HepG2 (cell line): Measurements from ENCODE around the gene SLC27A1. TPM values are rescaled to one million over a fixed set of nuclear protein-coding genes. Genes with fewer than 3 reads are reported as not detected.
A peak's percentile ranks its signal among the peaks of the same experiment; 100 is the strongest.

Experiments
- AHDC1 ChIP-seq: sonication (generic); formaldehyde crosslinking; IDR thresholded peaks from 2 replicates; pipeline ENCODE4 v1.5.1; 2020; ENCODE audit warnings: mild to moderate bottlenecking, missing genetic modification reagents, borderline replicate concordance
- CREBL2 ChIP-seq: sonication (generic); formaldehyde crosslinking; IDR thresholded peaks from 2 replicates; pipeline ENCODE4 v1.8.1; 2023; ENCODE audit warnings: missing genetic modification reagents, mild to moderate bottlenecking, borderline replicate concordance
- ELF3 ChIP-seq: IDR thresholded peaks from 2 replicates; pipeline ENCODE4 v1.6.1; 2016; ENCODE audit warnings: missing genetic modification reagents, missing compliant biosample characterization
- LCORL ChIP-seq, 2 experiments: fragments of 450-650 bp in 1 of 2; sonication (generic) in 1 of 2; formaldehyde crosslinking in 1 of 2; IDR thresholded peaks; 2 replicates each; pipeline versions ENCODE4 v1.5.0 to v1.6.1; 2017 to 2020; ENCODE audit warnings: antibody characterized with exemption in 1 of 2, missing genetic modification reagents in 1 of 2
- MEF2D ChIP-seq: sonication (generic); formaldehyde crosslinking; IDR thresholded peaks from 2 replicates; pipeline ENCODE4 v1.5.1; 2020; ENCODE audit warnings: mild to moderate bottlenecking, missing genetic modification reagents
- PITX1 ChIP-seq: sonication (generic); formaldehyde crosslinking; IDR thresholded peaks from 2 replicates; pipeline ENCODE4 v1.5.1; 2020; ENCODE audit warnings: mild to moderate bottlenecking, missing genetic modification reagents
- RELA ChIP-seq: sonication (generic); formaldehyde crosslinking; IDR thresholded peaks from 2 replicates; pipeline ENCODE4 v1.4.0; 2020; ENCODE audit warnings: missing genetic modification reagents
- SNAPC5 ChIP-seq: sonication (generic); formaldehyde crosslinking; IDR thresholded peaks from 2 replicates; pipeline ENCODE4 v1.8.1; 2023; ENCODE audit warnings: mild to moderate bottlenecking, missing genetic modification reagents, borderline replicate concordance
- SRSF9 ChIP-seq: fragments of 200-400 bp; formaldehyde crosslinking; IDR thresholded peaks from 2 replicates; pipeline ENCODE4 v1.6.1; 2018; ENCODE audit warnings: borderline replicate concordance, mild to moderate bottlenecking, low read depth, low read length; ENCODE audit not compliant: insufficient read depth, poor library complexity, severe bottlenecking
- TCF12 ChIP-seq, 2 experiments: fragments of 450-650 bp in 1 of 2; sonication (generic) in 1 of 2; formaldehyde crosslinking in 1 of 2; IDR thresholded peaks; 2 replicates each; pipeline versions ENCODE4 v1.6.1 to v1.8.0; 2017 to 2022; ENCODE audit warnings: antibody characterized with exemption in 1 of 2, mild to moderate bottlenecking in 1 of 2, missing genetic modification reagents in 1 of 2, moderate library complexity in 1 of 2
- ZFAT ChIP-seq: sonication (generic); formaldehyde crosslinking; conservative IDR thresholded peaks from 2 replicates; pipeline ENCODE4 v1.8.1; 2023; ENCODE audit warnings: missing genetic modification reagents, inconsistent platforms
- ZFP41 ChIP-seq: sonication (generic); formaldehyde crosslinking; IDR thresholded peaks from 2 replicates; pipeline ENCODE4 v1.4.0; 2020; ENCODE audit warnings: mild to moderate bottlenecking, missing genetic modification reagents, borderline replicate concordance
- ZNF547 ChIP-seq: sonication (generic); formaldehyde crosslinking; IDR thresholded peaks from 2 replicates; pipeline ENCODE4 v1.5.1; 2020; ENCODE audit warnings: mild to moderate bottlenecking, missing genetic modification reagents
- ZNF549 ChIP-seq: sonication (generic); formaldehyde crosslinking; IDR thresholded peaks from 2 replicates; pipeline ENCODE4 v1.5.0; 2020; ENCODE audit warnings: missing genetic modification reagents
- ZNF605 ChIP-seq: sonication (generic); formaldehyde crosslinking; IDR thresholded peaks from 2 replicates; pipeline ENCODE4 v1.8.0; 2022; ENCODE audit warnings: mild to moderate bottlenecking, missing genetic modification reagents
- ZNF788 ChIP-seq: sonication (generic); formaldehyde crosslinking; IDR thresholded peaks from 2 replicates; pipeline ENCODE4 v1.5.0; 2020; ENCODE audit warnings: mild to moderate bottlenecking, missing genetic modification reagents, borderline replicate concordance
- polyA plus RNA-seq, 8 experiments: library from polyadenylated mRNA; depleted of rRNA in 3 of 8; stranded (reverse) in 7 of 8; unstranded in 1 of 8; fragments of >200 nt; fragmentation: Illumina TruSeq in 4 of 8; extraction: Trizol in 4 of 8; gene quantifications; 2 replicates each; pipeline versions ENCODE4 v1.2.1 to v1.2.3, GENCODE V29; 2011 to 2016; ENCODE audit warnings: low read depth in 4 of 8, missing spikeins in 1 of 8, mixed read lengths in 1 of 8; ENCODE audit not compliant: insufficient read depth in 1 of 8
- total RNA-seq, 5 experiments: library from RNA; depleted of rRNA; stranded (reverse); fragments of >200 nt; fragmentation: Illumina TruSeq; extraction: Trizol; gene quantifications; 2 replicates each; pipeline ENCODE4 v1.2.3, GENCODE V29; 2016; ENCODE audit warnings: low read depth in 1 of 5
- TF ChIP-seq, protein P1 (sequence below): sonication (generic); formaldehyde crosslinking; IDR thresholded peaks from 2 replicates; pipeline ENCODE4 v1.5.0; 2020; ENCODE audit warnings: missing genetic modification reagents, mild to moderate bottlenecking, borderline replicate concordance
- TF ChIP-seq, protein P2 (sequence below): sonication (generic); formaldehyde crosslinking; IDR thresholded peaks from 2 replicates; pipeline ENCODE4 v1.9.0; 2021; ENCODE audit warnings: missing genetic modification reagents, borderline replicate concordance

Gene SLC27A1
- total and polyA plus RNA-seq, 2 of the 13 experiments (the other 11 are each of a cell fraction or from before 2014, with no cell fraction given): 4.1 to 8.8 TPM

DNA sequence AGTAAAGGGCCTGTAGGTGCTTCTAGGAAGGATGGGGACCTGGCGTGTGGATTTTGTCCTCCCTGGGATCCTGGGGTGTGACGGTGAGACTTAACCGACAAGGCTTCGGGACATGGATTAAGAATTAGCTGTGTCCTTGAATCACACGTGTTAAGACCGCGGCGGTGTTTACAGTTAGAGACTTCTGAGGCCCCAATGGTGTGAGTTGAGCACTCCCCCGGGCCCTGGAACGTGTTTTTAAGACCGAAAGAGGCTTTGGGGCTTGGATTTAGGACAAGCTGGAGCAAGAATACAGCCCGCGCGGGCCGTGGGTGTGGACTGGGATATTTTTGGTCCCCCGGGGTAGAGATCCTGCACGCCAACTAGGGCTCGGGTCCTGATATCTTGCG is 1.2 kb upstream of the SLC27A1 start (continued):
- TF ChIP-seq AHDC1 (0 out of 2 replicates have a peak, but pooled peaks have one; percentile 25), MEF2D (CRISPR knock-in tag) (no peak), LCORL (IDR thresholded peaks at IDR 0.05) (no peak), LCORL (CRISPR knock-in tag; IDR thresholded peaks at IDR 0.05) (no peak), RELA (CRISPR knock-in tag) (no peak), ZNF605 (CRISPR knock-in tag) (peak; percentile 90), SRSF9 (no peak), ZNF547 (peak; percentile 9; the same call in 1 of the 2 replicates), SNAPC5 (CRISPR knock-in tag) (0 out of 2 replicates have a peak, but pooled peaks have one; percentile 48), ZFP41 (CRISPR knock-in tag) (no peak), ELF3 (CRISPR knock-in tag) (no peak), TCF12 (IDR thresholded peaks at IDR 0.05) (no peak), TCF12 (CRISPR knock-in tag; IDR thresholded peaks at IDR 0.05) (no peak), PITX1 (0 out of 2 replicates have a peak, but pooled peaks have one; percentile 11), ZNF549 (CRISPR knock-in tag) (no peak), ZNF788 (CRISPR knock-in tag) (peak; percentile 53; the same call in 1 of the 2 replicates), CREBL2 (CRISPR knock-in tag) (no peak), ZFAT (no peak)
- TF ChIP-seq, protein P1, sequence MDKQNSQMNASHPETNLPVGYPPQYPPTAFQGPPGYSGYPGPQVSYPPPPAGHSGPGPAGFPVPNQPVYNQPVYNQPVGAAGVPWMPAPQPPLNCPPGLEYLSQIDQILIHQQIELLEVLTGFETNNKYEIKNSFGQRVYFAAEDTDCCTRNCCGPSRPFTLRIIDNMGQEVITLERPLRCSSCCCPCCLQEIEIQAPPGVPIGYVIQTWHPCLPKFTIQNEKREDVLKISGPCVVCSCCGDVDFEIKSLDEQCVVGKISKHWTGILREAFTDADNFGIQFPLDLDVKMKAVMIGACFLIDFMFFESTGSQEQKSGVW (CRISPR knock-in tag): no peak
- TF ChIP-seq, protein P2, sequence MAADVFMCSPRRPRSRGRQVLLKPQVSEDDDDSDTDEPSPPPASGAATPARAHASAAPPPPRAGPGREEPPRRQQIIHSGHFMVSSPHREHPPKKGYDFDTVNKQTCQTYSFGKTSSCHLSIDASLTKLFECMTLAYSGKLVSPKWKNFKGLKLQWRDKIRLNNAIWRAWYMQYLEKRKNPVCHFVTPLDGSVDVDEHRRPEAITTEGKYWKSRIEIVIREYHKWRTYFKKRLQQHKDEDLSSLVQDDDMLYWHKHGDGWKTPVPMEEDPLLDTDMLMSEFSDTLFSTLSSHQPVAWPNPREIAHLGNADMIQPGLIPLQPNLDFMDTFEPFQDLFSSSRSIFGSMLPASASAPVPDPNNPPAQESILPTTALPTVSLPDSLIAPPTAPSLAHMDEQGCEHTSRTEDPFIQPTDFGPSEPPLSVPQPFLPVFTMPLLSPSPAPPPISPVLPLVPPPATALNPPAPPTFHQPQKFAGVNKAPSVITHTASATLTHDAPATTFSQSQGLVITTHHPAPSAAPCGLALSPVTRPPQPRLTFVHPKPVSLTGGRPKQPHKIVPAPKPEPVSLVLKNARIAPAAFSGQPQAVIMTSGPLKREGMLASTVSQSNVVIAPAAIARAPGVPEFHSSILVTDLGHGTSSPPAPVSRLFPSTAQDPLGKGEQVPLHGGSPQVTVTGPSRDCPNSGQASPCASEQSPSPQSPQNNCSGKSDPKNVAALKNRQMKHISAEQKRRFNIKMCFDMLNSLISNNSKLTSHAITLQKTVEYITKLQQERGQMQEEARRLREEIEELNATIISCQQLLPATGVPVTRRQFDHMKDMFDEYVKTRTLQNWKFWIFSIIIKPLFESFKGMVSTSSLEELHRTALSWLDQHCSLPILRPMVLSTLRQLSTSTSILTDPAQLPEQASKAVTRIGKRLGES (CRISPR knock-in tag): no peak
